Kidney glomerular epithelial cell (primary cell): Measurements from ENCODE around the gene CNOT4.
"Not testable (repeated sequence)": the region's sequence is repeated elsewhere in the genome, so short reads cannot be mapped to it uniquely, and the experiment has no call there.

Source experiments
- DNase-seq: peaks from one replicate; lab custom pipeline; 2025; lab: John Stamatoyannopoulos, UW

The CNOT4 gene

DNA sequence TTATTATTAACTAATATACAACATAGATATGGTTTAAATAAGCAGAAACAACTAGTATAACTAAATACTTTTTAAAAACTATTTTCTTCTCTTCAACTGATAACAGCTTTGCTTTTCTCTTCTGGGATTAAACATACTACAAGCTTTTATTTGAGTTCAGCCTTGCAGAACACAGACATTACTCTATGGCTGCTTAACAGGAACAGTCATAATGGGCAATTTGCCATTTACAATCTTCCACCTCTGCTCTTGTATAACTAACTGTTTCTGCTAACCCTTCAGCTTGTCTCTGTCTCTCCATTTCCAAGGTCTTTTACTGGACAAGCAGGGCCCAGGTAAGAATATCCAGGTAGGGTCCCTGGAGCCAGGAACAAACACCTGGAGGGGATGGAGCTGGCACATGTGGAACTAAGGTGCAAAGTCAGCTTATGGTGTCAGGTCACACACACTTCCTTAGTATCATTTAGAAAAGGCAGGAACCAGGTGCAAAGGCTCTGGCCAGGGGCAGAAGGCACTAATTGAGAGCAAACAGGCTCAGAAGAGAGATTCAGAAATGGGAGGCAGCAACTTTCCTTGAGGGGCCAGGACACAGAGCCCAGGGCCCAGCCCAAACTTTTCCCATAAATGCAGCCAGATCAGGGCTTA, 183.1 kb downstream of the CNOT4 start:
- peak; percentile 78 for DNase-seq

DNA sequence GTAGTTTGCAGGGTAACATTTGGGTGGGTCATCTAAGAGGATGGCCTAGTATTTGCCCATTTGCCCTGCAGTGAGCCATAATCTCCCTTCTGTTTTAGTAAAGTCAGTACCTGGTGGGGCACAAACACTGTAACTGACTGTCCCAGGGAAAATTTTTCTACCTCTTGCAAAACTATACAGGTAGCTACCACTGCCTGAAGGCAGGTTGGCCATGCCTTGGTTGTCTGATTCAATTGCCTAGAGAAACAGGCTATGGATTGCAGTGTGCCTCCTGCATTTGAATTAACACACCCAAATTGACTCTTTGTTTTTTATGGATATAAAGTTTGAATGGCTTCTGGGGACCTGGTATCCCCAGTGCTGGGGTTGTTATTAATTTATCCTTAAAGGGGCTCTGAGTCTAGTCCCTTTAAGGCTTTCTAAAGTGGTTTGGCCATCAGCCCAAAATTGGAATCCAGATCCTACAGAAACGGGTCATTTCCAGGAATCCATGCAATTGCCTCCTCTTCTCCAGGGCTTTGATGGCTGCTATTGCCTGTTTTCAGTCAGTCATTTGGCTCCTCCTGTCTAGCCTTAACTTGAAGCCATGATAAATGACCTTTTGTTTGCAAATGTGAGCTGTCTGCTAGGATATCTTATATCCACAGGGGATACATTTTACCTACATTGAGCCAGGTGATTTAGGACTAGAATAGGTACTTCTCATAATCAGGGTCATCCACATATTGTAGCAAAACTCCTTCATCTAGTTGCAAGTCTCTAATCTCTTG, 187.1 kb downstream of the CNOT4 start:
- DNase-seq: no peak

GRCh38 chr7:135321556-135321955, 188.3 kb downstream of the CNOT4 start:
- DNase-seq: no peak

DNA sequence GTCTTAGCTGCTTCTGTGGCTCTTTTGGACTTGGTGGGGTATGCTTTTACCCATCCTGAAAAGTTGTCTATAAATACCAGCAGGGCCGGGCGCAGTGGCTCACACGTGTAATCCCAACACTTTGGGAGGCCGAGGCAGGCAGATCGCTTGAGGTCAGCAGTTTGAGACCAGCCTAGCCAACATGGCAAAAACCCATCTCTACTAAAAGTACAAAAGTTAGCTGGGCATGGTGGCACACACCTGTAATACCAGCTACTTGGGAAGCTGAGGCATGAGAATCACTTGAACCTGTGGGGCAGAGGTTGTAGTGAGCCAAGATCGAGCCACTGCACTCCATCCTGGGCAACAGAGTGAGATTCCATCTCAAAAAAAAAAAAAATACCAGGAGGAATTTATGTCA, 188.9 kb downstream of the CNOT4 start:
- not testable (repeated sequence) for DNase-seq

DNA sequence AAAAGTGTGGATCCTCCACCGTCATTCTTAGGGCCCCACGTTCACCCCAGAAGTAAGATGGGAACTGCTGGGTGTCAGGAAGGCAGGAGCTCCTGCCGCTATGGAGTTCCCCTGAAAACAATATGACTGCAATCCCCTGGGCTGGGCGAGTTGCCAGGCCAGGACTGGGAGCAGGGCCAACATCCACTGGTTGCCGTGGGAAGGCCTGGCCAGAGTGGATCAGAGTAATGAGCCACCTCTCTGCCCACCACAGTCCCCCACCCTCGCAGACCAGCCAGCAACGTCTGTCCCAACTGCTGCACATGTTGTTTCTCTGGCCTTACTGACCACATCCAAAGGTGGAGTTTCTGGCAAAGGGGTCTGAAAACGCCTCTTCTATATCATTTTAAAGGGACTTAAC, 189.6 kb downstream of the CNOT4 start:
- peak; percentile 70 for DNase-seq

- no peak for DNase-seq
Observed at GRCh38 chr7:135317676-135318325, 192.1 kb downstream of the CNOT4 start.

DNA sequence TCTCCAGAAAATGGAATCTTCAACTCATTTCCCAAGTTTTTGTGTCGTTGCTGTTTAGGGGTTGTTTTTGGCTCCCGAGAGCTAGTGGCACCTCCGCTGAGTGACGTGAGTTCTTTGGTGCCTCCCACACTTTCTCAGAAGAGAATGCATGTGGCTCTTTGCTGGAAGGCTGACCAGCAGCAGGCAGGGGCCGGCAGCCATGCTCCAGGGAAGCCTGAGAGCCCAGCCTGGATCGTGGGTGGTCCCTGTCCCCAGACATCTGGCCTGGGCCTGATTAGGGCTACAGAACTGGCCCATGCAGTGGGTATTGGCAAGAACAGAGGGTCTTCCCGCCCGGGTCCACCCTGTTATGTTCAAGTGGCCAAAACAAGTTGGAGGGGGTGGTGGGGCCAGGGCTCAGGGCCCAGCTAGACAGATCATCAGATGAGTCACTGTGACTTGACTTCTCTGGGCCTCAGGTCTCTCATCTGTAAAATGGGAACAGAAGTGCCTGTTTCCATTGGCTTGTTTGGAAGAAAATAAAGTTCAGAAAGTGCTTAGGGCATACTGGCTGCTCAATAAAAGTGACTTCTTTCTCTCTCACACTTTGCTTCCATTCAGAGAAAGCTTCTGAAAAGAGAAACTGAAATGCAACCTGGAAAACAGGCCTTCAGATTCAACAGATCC, 193.1 kb downstream of the CNOT4 start:
- no peak for DNase-seq

- DNase-seq: no peak
Observed at GRCh38 chr7:135313971-135314370, 195.9 kb downstream of the CNOT4 start.
